ENCODE measurements around the gene COX7A2L. TPM values are rescaled to one million over a fixed set of nuclear protein-coding genes. Genes with fewer than 3 reads are reported as not detected.

COX7A2L gene
- total RNA-seq, 1 donor: 237 TPM

DNA sequence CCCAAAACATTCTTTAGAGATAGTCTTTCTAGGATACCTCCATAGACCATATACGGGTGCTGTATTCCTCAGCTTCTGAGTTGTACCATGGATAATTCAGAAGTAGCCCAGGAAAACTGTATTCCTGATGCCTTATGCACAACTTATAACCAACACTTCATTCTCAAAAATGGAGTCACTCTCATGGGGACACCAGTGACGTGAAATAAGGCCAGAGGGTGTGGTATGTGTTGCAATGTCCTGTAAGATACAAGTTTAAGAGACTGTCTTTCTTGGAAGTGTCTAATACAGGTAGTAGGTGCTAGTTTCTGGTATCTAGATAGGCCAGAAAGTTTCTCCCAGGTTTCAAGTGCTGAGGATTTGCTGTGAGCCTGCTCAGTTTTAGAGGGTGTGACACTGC is 36.1 kb downstream of the COX7A2L start:
- no peaks in the 10 kb centered on the region for H3K4me1 ChIP-seq (ENCODE audit: insufficient read depth, low read length)
- TF ChIP-seq, protein P1, sequence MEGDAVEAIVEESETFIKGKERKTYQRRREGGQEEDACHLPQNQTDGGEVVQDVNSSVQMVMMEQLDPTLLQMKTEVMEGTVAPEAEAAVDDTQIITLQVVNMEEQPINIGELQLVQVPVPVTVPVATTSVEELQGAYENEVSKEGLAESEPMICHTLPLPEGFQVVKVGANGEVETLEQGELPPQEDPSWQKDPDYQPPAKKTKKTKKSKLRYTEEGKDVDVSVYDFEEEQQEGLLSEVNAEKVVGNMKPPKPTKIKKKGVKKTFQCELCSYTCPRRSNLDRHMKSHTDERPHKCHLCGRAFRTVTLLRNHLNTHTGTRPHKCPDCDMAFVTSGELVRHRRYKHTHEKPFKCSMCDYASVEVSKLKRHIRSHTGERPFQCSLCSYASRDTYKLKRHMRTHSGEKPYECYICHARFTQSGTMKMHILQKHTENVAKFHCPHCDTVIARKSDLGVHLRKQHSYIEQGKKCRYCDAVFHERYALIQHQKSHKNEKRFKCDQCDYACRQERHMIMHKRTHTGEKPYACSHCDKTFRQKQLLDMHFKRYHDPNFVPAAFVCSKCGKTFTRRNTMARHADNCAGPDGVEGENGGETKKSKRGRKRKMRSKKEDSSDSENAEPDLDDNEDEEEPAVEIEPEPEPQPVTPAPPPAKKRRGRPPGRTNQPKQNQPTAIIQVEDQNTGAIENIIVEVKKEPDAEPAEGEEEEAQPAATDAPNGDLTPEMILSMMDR (IDR thresholded peaks at IDR 0.05; ENCODE audit: extremely low read depth, low read depth, low read length): no peak
- no peak for DNase-seq (ENCODE audit: insufficient read length, low spot score, missing footprints)
- H3K79me2 ChIP-seq (ENCODE audit: insufficient read depth, low read length): no peaks in the 10 kb centered on the region
- no peak overlapping the region for H3K4me3 ChIP-seq (ENCODE audit: insufficient read depth, low read length)
- H3K36me3 ChIP-seq (ENCODE audit: insufficient read depth, low read length): peaks cover 41% of the 10 kb centered on the region
- no peaks in the 10 kb centered on the region for H3K27me3 ChIP-seq (ENCODE audit: insufficient read depth, low read length)
- H2AFZ ChIP-seq (ENCODE audit: low read length): no peak overlapping the region
- H4K20me1 ChIP-seq (ENCODE audit: insufficient read depth, low read length): no peaks in the 10 kb centered on the region
- H3K9me3 ChIP-seq (ENCODE audit: low read depth, low read length): no peaks in the 10 kb centered on the region
- H3K27ac ChIP-seq (ENCODE audit: low read depth, low read length): no peak overlapping the region
- no peak overlapping the region for H3K4me2 ChIP-seq (ENCODE audit: insufficient read depth, low read length)

DNA sequence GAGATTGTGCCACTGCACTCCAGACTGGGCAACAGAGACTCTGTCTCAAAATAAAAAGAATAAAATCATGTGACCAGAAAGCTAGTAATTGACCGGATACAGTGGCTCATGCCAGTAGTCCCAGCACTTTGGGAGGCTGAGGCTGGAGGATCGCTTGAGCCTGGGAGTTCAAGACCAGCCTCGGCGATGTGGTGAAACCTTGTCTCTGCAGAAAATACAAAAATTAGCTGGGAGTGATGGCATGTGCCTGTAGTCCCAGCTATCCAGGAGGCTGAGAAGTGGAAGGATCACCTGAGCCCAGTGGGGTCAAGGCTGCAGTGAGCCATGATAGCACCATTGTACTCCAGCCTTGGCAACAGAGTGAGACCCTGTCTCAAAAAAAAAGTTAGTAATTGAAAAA is 36.8 kb downstream of the COX7A2L start:
- no peak for DNase-seq (ENCODE audit: insufficient read length, low spot score, missing footprints)
- Histone ChIP-seq H3K4me1 (ENCODE audit: insufficient read depth, low read length) (no peaks in the 10 kb centered on the region), H2AFZ (ENCODE audit: low read length) (no peak overlapping the region), H4K20me1 (ENCODE audit: insufficient read depth, low read length) (no peaks in the 10 kb centered on the region), H3K79me2 (ENCODE audit: insufficient read depth, low read length) (no peaks in the 10 kb centered on the region), H3K9me3 (ENCODE audit: low read depth, low read length) (no peaks in the 10 kb centered on the region), H3K4me3 (ENCODE audit: insufficient read depth, low read length) (no peak overlapping the region), H3K36me3 (ENCODE audit: insufficient read depth, low read length) (peaks cover 34% of the 10 kb centered on the region), H3K4me2 (ENCODE audit: insufficient read depth, low read length) (no peak overlapping the region), H3K27me3 (ENCODE audit: insufficient read depth, low read length) (no peaks in the 10 kb centered on the region), H3K27ac (ENCODE audit: low read depth, low read length) (no peak overlapping the region)
- TF ChIP-seq, protein P1 (IDR thresholded peaks at IDR 0.05; ENCODE audit: extremely low read depth, low read depth, low read length): no peak

DNA sequence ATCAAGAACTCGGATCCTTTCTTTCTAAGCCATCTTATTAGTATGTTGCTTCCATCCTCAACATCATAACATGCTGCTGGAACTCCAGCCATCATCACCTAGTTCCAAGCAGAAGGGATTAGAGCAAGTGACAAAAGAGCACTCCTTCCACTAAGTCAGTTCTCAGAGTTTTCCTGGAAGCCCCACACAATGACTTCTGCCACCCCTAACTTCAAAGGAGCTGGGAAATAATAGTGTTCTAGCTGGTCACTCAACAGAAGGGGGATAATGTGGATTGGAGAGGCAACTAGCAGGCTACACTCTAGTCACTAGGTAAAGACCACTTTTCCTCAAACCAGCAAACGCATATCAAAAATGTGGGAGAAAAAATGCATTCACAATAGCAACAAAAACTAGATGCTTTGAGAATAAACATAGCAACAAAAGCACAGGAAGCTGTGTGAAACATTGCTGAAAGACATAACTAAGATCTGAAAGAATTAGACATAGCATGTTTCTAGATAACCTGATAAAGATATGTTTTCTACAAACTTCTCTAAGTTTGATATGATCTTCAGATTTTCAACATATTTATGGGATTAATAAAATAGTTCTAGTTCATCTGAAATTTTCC is 39.5 kb downstream of the COX7A2L start:
- TF ChIP-seq, protein P1 (IDR thresholded peaks at IDR 0.05; ENCODE audit: extremely low read depth, low read depth, low read length): no peak
- H3K4me1 ChIP-seq (ENCODE audit: insufficient read depth, low read length): no peaks in the 10 kb centered on the region

DNA sequence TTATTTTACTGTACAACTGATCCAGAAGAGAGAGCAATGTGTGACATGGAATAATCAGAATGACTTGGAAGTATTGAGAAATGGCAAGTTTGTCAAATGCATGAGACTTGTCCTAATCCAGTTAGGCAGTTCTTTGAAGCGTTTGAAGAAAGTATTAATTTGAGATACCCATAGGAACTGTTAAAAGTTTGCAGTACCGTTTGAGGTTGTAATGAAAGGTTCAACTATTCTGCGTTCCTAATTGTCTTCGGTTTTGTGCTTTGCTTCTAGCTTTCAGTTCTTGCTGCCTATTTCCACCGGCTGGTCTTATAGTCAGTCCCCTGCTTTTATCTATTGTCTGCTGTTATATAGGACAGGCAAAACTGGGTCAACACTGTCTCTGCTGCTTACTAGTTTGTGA is 41.8 kb downstream of the COX7A2L start:
- TF ChIP-seq, protein P1 (IDR thresholded peaks at IDR 0.05; ENCODE audit: extremely low read depth, low read depth, low read length): no peak
- Histone ChIP-seq H2AFZ (ENCODE audit: low read length) (no peak overlapping the region), H3K27ac (ENCODE audit: low read depth, low read length) (no peak overlapping the region), H3K79me2 (ENCODE audit: insufficient read depth, low read length) (no peaks in the 10 kb centered on the region), H3K27me3 (ENCODE audit: insufficient read depth, low read length) (no peaks in the 10 kb centered on the region), H4K20me1 (ENCODE audit: insufficient read depth, low read length) (no peaks in the 10 kb centered on the region), H3K9me3 (ENCODE audit: low read depth, low read length) (no peaks in the 10 kb centered on the region), H3K36me3 (ENCODE audit: insufficient read depth, low read length) (peaks cover 25% of the 10 kb centered on the region), H3K4me1 (ENCODE audit: insufficient read depth, low read length) (peaks cover 17% of the 10 kb centered on the region), H3K4me3 (ENCODE audit: insufficient read depth, low read length) (no peak overlapping the region), H3K4me2 (ENCODE audit: insufficient read depth, low read length) (no peak overlapping the region)
- DNase-seq (ENCODE audit: insufficient read length, low spot score, missing footprints): no peak

More for the DNA sequence above, 39.5 kb downstream of the COX7A2L start:
- Histone ChIP-seq H3K27ac (ENCODE audit: low read depth, low read length) (no peak overlapping the region), H3K4me3 (ENCODE audit: insufficient read depth, low read length) (no peak overlapping the region), H3K9me3 (ENCODE audit: low read depth, low read length) (no peaks in the 10 kb centered on the region), H3K36me3 (ENCODE audit: insufficient read depth, low read length) (peaks cover 36% of the 10 kb centered on the region), H3K79me2 (ENCODE audit: insufficient read depth, low read length) (no peaks in the 10 kb centered on the region), H3K4me2 (ENCODE audit: insufficient read depth, low read length) (no peak overlapping the region), H4K20me1 (ENCODE audit: insufficient read depth, low read length) (no peaks in the 10 kb centered on the region), H3K27me3 (ENCODE audit: insufficient read depth, low read length) (no peaks in the 10 kb centered on the region), H2AFZ (ENCODE audit: low read length) (no peak overlapping the region)
- DNase-seq (ENCODE audit: insufficient read length, low spot score, missing footprints): no peak
